ENCODE results near the gene DNAI7.

DNA sequence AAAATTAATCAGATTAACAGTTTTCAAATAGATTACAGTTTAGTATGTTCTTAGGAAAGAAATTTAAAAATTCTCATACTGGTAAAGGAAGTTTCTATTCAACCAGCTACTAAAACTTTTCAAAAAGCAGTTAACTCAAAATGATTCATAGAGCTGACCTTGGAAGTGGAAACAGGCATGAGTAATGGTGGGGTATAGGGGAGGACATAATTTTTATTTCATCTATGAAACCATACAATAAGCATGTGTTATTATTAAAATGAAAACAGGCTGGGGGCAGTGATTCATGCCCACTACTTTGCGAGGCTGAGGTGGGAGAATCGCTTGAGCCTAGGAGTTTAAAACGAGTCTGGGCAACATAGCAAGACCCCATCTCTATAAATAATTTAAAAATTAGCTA, 73.0 kb downstream of the DNAI7 start:
- TF ChIP-seq, protein P1, sequence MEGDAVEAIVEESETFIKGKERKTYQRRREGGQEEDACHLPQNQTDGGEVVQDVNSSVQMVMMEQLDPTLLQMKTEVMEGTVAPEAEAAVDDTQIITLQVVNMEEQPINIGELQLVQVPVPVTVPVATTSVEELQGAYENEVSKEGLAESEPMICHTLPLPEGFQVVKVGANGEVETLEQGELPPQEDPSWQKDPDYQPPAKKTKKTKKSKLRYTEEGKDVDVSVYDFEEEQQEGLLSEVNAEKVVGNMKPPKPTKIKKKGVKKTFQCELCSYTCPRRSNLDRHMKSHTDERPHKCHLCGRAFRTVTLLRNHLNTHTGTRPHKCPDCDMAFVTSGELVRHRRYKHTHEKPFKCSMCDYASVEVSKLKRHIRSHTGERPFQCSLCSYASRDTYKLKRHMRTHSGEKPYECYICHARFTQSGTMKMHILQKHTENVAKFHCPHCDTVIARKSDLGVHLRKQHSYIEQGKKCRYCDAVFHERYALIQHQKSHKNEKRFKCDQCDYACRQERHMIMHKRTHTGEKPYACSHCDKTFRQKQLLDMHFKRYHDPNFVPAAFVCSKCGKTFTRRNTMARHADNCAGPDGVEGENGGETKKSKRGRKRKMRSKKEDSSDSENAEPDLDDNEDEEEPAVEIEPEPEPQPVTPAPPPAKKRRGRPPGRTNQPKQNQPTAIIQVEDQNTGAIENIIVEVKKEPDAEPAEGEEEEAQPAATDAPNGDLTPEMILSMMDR (IDR thresholded peaks at IDR 0.05), result no peak
- TF ChIP-seq POLR2A (IDR thresholded peaks at IDR 0.05), result no peak
- no peak for TF ChIP-seq POLR2AphosphoS5 (IDR thresholded peaks at IDR 0.05)

Measured in sigmoid colon (tissue), 4 donors.